SH-SY5Y (cell line): ENCODE measurements around the gene TMEM167A.

Experiments
- GATA2 ChIP-seq: IDR thresholded peaks from 2 replicates; pipeline ENCODE4 v1.6.1; 2011; ENCODE audit warnings: mild to moderate bottlenecking, low read depth, low read length
- GATA3 ChIP-seq: IDR thresholded peaks from 2 replicates; pipeline ENCODE4 v1.6.1; 2011; ENCODE audit warnings: low read depth, mild to moderate bottlenecking, low read length, moderate library complexity

DNA sequence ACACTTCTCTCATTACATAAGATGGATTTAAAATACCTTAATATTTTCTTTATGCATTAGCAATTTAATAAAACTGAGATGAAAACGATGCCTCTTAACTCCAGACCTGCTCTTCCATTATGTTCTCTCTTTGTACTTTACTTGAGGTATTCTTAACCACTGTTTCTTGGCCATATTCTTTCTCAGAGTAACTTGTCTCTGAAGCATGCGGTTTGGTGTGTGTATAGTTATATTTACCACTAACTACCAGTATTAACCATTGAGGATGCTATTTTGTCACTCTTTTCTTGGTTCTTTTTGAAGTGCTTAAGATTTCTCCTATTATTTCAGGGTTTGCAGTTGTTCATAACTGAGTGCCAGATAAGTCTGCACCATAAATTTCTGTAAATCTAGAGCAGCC lies 17.9 kb downstream of the TMEM167A start:
- no peak for TF ChIP-seq GATA2
- TF ChIP-seq GATA3: no peak
